ENCODE measurements around the gene IPP.

- TF ChIP-seq MXI1 (IDR thresholded peaks at IDR 0.05; ENCODE audit: low read depth, low read length) (no peak), RAD21 (IDR thresholded peaks at IDR 0.05; ENCODE audit: low read length) (no peak), CTCF (IDR thresholded peaks at IDR 0.05) (no peak), TAF1 (IDR thresholded peaks at IDR 0.05; ENCODE audit: borderline replicate concordance, low read depth, low read length) (no peak), SMC3 (IDR thresholded peaks at IDR 0.05; ENCODE audit: low read depth, low read length) (no peak), EZH2phosphoT487 (IDR thresholded peaks at IDR 0.05; ENCODE audit: borderline replicate concordance, low read depth) (no peak), RCOR1 (IDR thresholded peaks at IDR 0.05; ENCODE audit: low read length) (no peak), POLR2AphosphoS5 (IDR thresholded peaks at IDR 0.05; ENCODE audit: low read depth, low read length) (no peak), JUND (IDR thresholded peaks at IDR 0.05) (no peak), FOXJ3 (CRISPR knock-in tag; IDR thresholded peaks at IDR 0.05) (no peak), EP300 (IDR thresholded peaks at IDR 0.05; ENCODE audit: borderline replicate concordance in 1 of 2, low read depth in 1 of 2, low read length in 1 of 2) (no peak), RFX5 (IDR thresholded peaks at IDR 0.05; ENCODE audit: low read length) (no peak)
- TF ChIP-seq, protein P1, sequence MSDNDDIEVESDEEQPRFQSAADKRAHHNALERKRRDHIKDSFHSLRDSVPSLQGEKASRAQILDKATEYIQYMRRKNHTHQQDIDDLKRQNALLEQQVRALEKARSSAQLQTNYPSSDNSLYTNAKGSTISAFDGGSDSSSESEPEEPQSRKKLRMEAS (IDR thresholded peaks at IDR 0.05; ENCODE audit: low read depth) = no peak
Measured at GRCh38 chr1:45775794-45776193, 25.3 kb upstream of the IPP start.
